IMR-90 (cell line): ENCODE data around the gene PIK3R4. TPM values are rescaled to one million over a fixed set of nuclear protein-coding genes. Genes with fewer than 3 reads are reported as not detected.

Experiments used
- ATAC-seq: fragments of 200-7000 bp; cut with Tn5 transposase; 2 replicates; pipeline ENCODE4 v1.9.1; 2020; ENCODE audit warnings: low read depth, mild to moderate bottlenecking, moderate library complexity
- BruUV-seq: library from RNA; stranded (reverse); fragments of 400-500 nt; replicated peaks from 2 replicates; lab custom pipeline; 2021; lab: Mats Ljungman, UMichigan
- CTCF ChIA-PET: fragments of 300-600 bp; formaldehyde crosslinking; extraction: SDS; loops from one replicate; lab custom pipeline; 2021; ENCODE audit warnings: antibody characterized with exemption; lab: Yijun Ruan, JAX
- POLR2A ChIA-PET: fragments of 300-600 bp; sonication (Branson Sonifier 250); formaldehyde crosslinking; loops from one replicate; lab custom pipeline; 2022; ENCODE audit warnings: antibody characterized with exemption; ENCODE audit not compliant: unreplicated experiment; lab: Charles Lee
- DNase-seq: peaks from one replicate; pipeline ENCODE4 v3.0.0; 2013
- H2AFZ ChIP-seq: replicated peaks from 2 replicates; pipeline ENCODE3; 2013; ENCODE audit warnings: low read length, mild to moderate bottlenecking; ENCODE audit not compliant: poor library complexity
- H2AK5ac ChIP-seq: 2 replicates; pipeline ENCODE4 v1.6.1; 2013; ENCODE audit warnings: low read depth, low read length, inconsistent platforms
- H2AK9ac ChIP-seq: replicated peaks from 2 replicates; pipeline ENCODE3; 2013; ENCODE audit warnings: mild to moderate bottlenecking, low read depth, low read length, moderate library complexity; ENCODE audit not compliant: poor library complexity
- H2BK120ac ChIP-seq: 2 replicates; pipeline ENCODE4 v1.6.1; 2013; ENCODE audit warnings: low read depth, low read length, inconsistent platforms
- H2BK15ac ChIP-seq: 3 replicates; pipeline ENCODE4 v1.6.1; 2013; ENCODE audit warnings: low read depth, low read length, inconsistent platforms
- H2BK20ac ChIP-seq: 2 replicates; pipeline ENCODE4 v1.6.1; 2013; ENCODE audit warnings: low read depth, mild to moderate bottlenecking, inconsistent platforms, low read length, moderate library complexity
- H2BK5ac ChIP-seq: 2 replicates; pipeline ENCODE4 v1.6.1; 2013; ENCODE audit warnings: mild to moderate bottlenecking, low read depth, low read length, inconsistent platforms; ENCODE audit not compliant: poor library complexity, severe bottlenecking
- H3K14ac ChIP-seq: replicated peaks from 2 replicates; pipeline ENCODE4 v1.6.1; 2013; ENCODE audit warnings: low read depth, low read length, inconsistent platforms
- H3K18ac ChIP-seq: 2 replicates; pipeline ENCODE4 v1.6.1; 2013; ENCODE audit warnings: low read depth, low read length, control low read depth
- H3K23ac ChIP-seq: 2 replicates; pipeline ENCODE4 v1.6.1; 2013; ENCODE audit warnings: low read depth, low read length, inconsistent platforms
- H3K27ac ChIP-seq: 2 replicates; pipeline ENCODE4 v1.5.1; 2013; ENCODE audit warnings: mild to moderate bottlenecking, control low read depth, low read length; ENCODE audit not compliant: insufficient read depth
- H3K27me3 ChIP-seq: 2 replicates; pipeline ENCODE4 v1.6.1; 2013; ENCODE audit warnings: low read length; ENCODE audit not compliant: control insufficient read depth, insufficient read depth
- H3K36me3 ChIP-seq: 2 replicates; pipeline ENCODE4 v1.6.1; 2013; ENCODE audit warnings: low read length, mixed read lengths; ENCODE audit not compliant: control insufficient read depth, insufficient read depth
- H3K4ac ChIP-seq: 2 replicates; pipeline ENCODE4 v1.6.1; 2013; ENCODE audit warnings: low read depth, low read length, inconsistent platforms
- H3K4me1 ChIP-seq: 2 replicates; pipeline ENCODE4 v1.6.1; 2013; ENCODE audit warnings: low read length, mixed read lengths; ENCODE audit not compliant: control insufficient read depth, insufficient read depth
- H3K4me2 ChIP-seq: 2 replicates; pipeline ENCODE4 v1.6.1; 2013; ENCODE audit warnings: low read depth, mild to moderate bottlenecking, control low read depth, low read length, moderate library complexity
- H3K4me3 ChIP-seq: 2 replicates; pipeline ENCODE4 v1.5.1; 2013; ENCODE audit warnings: low read depth, mild to moderate bottlenecking, control low read depth, low read length, moderate library complexity; ENCODE audit not compliant: insufficient read depth
- H3K56ac ChIP-seq: 2 replicates; pipeline ENCODE4 v1.6.1; 2013; ENCODE audit warnings: low read length, inconsistent platforms; ENCODE audit not compliant: insufficient read depth; ENCODE audit errors: extremely low read depth
- H3K79me1 ChIP-seq, 2 experiments: 2 replicates each; pipeline ENCODE4 v1.6.1; 2013; ENCODE audit warnings: low read length in 2 of 2, inconsistent platforms in 1 of 2, low read depth in 1 of 2
- H3K9ac ChIP-seq: 2 replicates; pipeline ENCODE4 v1.6.1; 2013; ENCODE audit warnings: low read depth, low read length, control low read depth
- H3K9me1 ChIP-seq: 2 replicates; pipeline ENCODE4 v1.6.1; 2013; ENCODE audit warnings: low read length, inconsistent platforms; ENCODE audit not compliant: insufficient read depth
- H3K9me3 ChIP-seq: 2 replicates; pipeline ENCODE4 v1.6.1; 2013; ENCODE audit warnings: low read length; ENCODE audit not compliant: control insufficient read depth, insufficient read depth
- H4K20me1 ChIP-seq: 2 replicates; pipeline ENCODE4 v1.6.1; 2013; ENCODE audit warnings: low read length, inconsistent platforms; ENCODE audit not compliant: insufficient read depth
- H4K5ac ChIP-seq: 2 replicates; pipeline ENCODE4 v1.6.1; 2013; ENCODE audit warnings: mild to moderate bottlenecking, low read depth, low read length, control low read depth
- H4K8ac ChIP-seq, 2 experiments: 2 replicates each; pipeline ENCODE4 v1.6.1; 2013; ENCODE audit warnings: low read depth in 2 of 2, low read length in 2 of 2, control low read depth in 1 of 2, inconsistent platforms in 1 of 2
- H4K91ac ChIP-seq: 2 replicates; pipeline ENCODE4 v1.6.1; 2013; ENCODE audit warnings: low read depth, low read length, inconsistent platforms; ENCODE audit not compliant: insufficient read depth
- ELK1 ChIP-seq: fragments of 150-350 bp; IDR thresholded peaks from 2 replicates; pipeline ENCODE4 v1.6.1; 2016; ENCODE audit warnings: low read depth, mild to moderate bottlenecking, low read length, moderate library complexity, borderline replicate concordance
- MAFK ChIP-seq: IDR thresholded peaks from 2 replicates; pipeline ENCODE4 v1.6.1; 2012; ENCODE audit warnings: low read depth, low read length, improper control_type of control experiment
- MXI1 ChIP-seq: IDR thresholded peaks from 2 replicates; pipeline ENCODE4 v1.6.1; 2012; ENCODE audit warnings: low read depth, mild to moderate bottlenecking, low read length, moderate library complexity, borderline replicate concordance
- NFE2L2 ChIP-seq: fragments of 150-350 bp; IDR thresholded peaks from 2 replicates; pipeline ENCODE4 v1.6.1; 2016; ENCODE audit warnings: low read depth, mild to moderate bottlenecking, low read length
- RAD21 ChIP-seq: IDR thresholded peaks from 2 replicates; pipeline ENCODE4 v1.6.1; 2012; ENCODE audit warnings: low read length, improper control_type of control experiment
- RCOR1 ChIP-seq: IDR thresholded peaks from 2 replicates; pipeline ENCODE4 v1.6.1; 2012; ENCODE audit warnings: mild to moderate bottlenecking, low read length, improper control_type of control experiment; ENCODE audit not compliant: insufficient replicate concordance
- RFX5 ChIP-seq: IDR thresholded peaks from 2 replicates; pipeline ENCODE4 v1.8.0; 2012; ENCODE audit warnings: low read depth, mild to moderate bottlenecking, low read length, moderate library complexity
- SMC3 ChIP-seq: fragments of 150-350 bp; IDR thresholded peaks from 2 replicates; pipeline ENCODE4 v1.6.1; 2016; ENCODE audit warnings: low read depth, mild to moderate bottlenecking, antibody characterized with exemption, low read length, moderate library complexity
- USF2 ChIP-seq: fragments of 150-350 bp; IDR thresholded peaks from 2 replicates; pipeline ENCODE4 v1.6.1; 2017; ENCODE audit warnings: mild to moderate bottlenecking, antibody characterized with exemption, low read length, low read depth
- WGBS, 2 experiments: methylation state at CpG; one replicate each; pipeline versions ENCODE4 v1.1.5 to v1.1.7; 2013; ENCODE audit warnings: missing lambda C conversion rate in 2 of 2; ENCODE audit not compliant: insufficient read length in 1 of 2; ENCODE audit errors: extremely low coverage in 2 of 2; 5-methylcytosine and 5-hydroxymethylcytosine counted together
- dilution Hi-C: fragments of 300-500 bp; cut with HindIII; formaldehyde crosslinking; loops from one replicate; pipeline ENCODE4 v1.14.3; 2018; ENCODE audit warnings: low sequenced_read_pairs; ENCODE audit not compliant: unreplicated experiment
- in situ Hi-C: fragments of 300-500 bp; cut with MboI; formaldehyde crosslinking; loops from 3 replicates; pipeline ENCODE4 v1.14.3; 2019; ENCODE audit warnings: low sequenced_read_pairs, inconsistent platforms, mixed read lengths
- intact Hi-C: fragments of 100-400 bp; cut with micrococcal nuclease; formaldehyde crosslinking; loops from 2 replicates; pipeline ENCODE4 v1.10.0; 2022
- polyA plus RNA-seq, 3 experiments: library from polyadenylated mRNA; depleted of rRNA; stranded (reverse); fragments of >200 nt; gene quantifications; 2 replicates each; pipeline ENCODE4 v1.2.3, GENCODE V29; 2012; ENCODE audit warnings: low replicate concordance in 1 of 3
- total RNA-seq: library from RNA; depleted of rRNA; stranded (reverse); fragments of >200 nt; gene quantifications from 2 replicates; pipeline ENCODE4 v1.2.3, GENCODE V29; 2012

The PIK3R4 gene
- total and polyA plus RNA-seq, 2 of the 4 experiments (the other 2 are of a cell fraction): 19.7 to 27.2 TPM

DNA sequence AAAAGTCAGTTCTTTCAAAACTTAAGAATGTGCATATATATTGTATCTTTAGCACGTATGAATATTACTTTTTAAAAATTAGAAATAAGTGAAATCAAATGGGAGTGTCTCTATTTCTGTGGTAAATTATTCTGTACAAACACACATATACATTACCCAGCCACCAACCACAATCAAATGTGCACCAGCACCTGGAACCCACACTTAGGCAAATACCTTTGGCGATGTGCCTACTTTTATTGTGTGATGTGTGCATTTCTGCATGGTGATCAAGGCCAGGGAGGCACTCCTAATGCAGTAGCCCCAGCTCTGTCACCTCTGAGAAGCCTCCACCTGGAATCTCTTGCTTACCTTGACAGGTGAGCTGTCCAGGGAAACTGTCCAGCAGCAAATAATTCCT is 76.9 kb downstream of the PIK3R4 start:
- no peak overlapping the region for H3K23ac ChIP-seq
- BruUV-seq: no TSS peak
- no peak overlapping the region for H2BK120ac ChIP-seq
- H4K8ac ChIP-seq: no peak overlapping the region
- no peak overlapping the region for H4K5ac ChIP-seq
- no peak overlapping the region for H2BK20ac ChIP-seq
- H3K56ac ChIP-seq: no peak overlapping the region
- H2AK5ac ChIP-seq: no peak overlapping the region
- in situ Hi-C loops (no loop called here), intact Hi-C loops (loop anchor here (10.0 kb wide), 1 partner anchor 55 kb away; no protein-coding TSS in a partner anchor), dilution Hi-C loops (no loop called here)
- H3K18ac ChIP-seq: no peak overlapping the region
- H3K9me3 ChIP-seq: no peaks in the 10 kb centered on the region
- no peaks in the 10 kb centered on the region for H3K4me1 ChIP-seq
- no peak for TF ChIP-seq USF2
- TF ChIP-seq ELK1: no peak
- no peak for TF ChIP-seq MXI1
- no peak for TF ChIP-seq NFE2L2
- TF ChIP-seq SMC3: no peak
- TF ChIP-seq RFX5: no peak
- TF ChIP-seq RCOR1: no peak
- TF ChIP-seq RAD21: no peak
- TF ChIP-seq MAFK: no peak
- ChIA-PET POLR2A (no interaction called here), CTCF (no interaction called here)
- no CpG with 5 or more reads among the region's 2 CpGs for WGBS, 2 experiments
- no peak overlapping the region for H2AK9ac ChIP-seq
- H3K4me2 ChIP-seq: no peak overlapping the region
- no peak overlapping the region for H2BK15ac ChIP-seq
- no peaks in the 10 kb centered on the region for H3K27me3 ChIP-seq
- DNase-seq: no peak
- peaks cover 4% of the 10 kb centered on the region; the same call in 1 of the 2 replicates for H3K36me3 ChIP-seq
- no peaks in the 10 kb centered on the region for H3K79me1 ChIP-seq
- no peak overlapping the region for H3K9ac ChIP-seq
- no peak for ATAC-seq
- H3K4ac ChIP-seq: no peak overlapping the region
- no peak overlapping the region for H3K14ac ChIP-seq
- H3K9me1 ChIP-seq: no peaks in the 10 kb centered on the region; the same call in 1 of the 2 replicates
- no peak overlapping the region for H2BK5ac ChIP-seq
- no peaks in the 10 kb centered on the region for H4K20me1 ChIP-seq
- H2AFZ ChIP-seq: no peak overlapping the region
- H4K91ac ChIP-seq: no peak overlapping the region
- no peak overlapping the region for H3K27ac ChIP-seq
- H3K4me3 ChIP-seq: no peak overlapping the region
